ENCODE results near the gene TBKBP1.
A peak's percentile ranks its signal among the peaks of the same experiment; 100 is the strongest.
"Not testable (repeated sequence)": the region's sequence is repeated elsewhere in the genome, so short reads cannot be mapped to it uniquely, and the experiment has no call there.

TBKBP1 gene

DNA sequence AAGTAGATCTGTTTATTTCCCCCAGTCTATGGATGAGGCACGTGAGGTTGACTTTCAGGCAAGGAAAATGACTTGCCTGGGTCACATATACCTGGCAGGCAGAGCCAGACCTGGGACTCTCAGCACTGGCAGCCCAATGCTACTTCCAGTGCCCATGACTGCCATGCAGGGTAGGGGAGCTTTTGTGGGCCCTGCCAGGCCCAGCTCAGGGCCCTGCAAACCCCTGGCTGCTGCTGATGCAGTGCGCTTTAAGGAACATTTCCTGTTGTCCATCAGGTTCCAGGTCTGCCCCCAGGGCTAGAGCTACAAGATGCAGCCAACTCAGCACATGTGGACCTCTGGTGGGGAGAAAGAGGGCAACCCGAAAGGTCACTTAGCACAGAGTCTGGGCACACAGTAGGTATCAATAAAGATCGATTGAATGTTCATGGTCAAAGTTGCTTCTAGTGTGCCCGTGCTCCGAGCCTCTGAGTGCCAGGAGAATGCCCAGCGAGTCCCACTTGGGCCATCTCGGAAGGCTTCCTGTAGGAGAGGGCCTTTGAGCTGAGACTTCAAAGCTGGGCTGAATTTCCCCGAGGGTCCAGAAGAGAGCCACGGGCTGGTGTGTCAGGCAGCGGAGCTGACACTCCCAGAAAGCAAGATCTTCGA lies 38.6 kb downstream of the TBKBP1 start:
- no peak for DNase-seq (ENCODE audit: low read depth in 2 of 2)

DNA sequence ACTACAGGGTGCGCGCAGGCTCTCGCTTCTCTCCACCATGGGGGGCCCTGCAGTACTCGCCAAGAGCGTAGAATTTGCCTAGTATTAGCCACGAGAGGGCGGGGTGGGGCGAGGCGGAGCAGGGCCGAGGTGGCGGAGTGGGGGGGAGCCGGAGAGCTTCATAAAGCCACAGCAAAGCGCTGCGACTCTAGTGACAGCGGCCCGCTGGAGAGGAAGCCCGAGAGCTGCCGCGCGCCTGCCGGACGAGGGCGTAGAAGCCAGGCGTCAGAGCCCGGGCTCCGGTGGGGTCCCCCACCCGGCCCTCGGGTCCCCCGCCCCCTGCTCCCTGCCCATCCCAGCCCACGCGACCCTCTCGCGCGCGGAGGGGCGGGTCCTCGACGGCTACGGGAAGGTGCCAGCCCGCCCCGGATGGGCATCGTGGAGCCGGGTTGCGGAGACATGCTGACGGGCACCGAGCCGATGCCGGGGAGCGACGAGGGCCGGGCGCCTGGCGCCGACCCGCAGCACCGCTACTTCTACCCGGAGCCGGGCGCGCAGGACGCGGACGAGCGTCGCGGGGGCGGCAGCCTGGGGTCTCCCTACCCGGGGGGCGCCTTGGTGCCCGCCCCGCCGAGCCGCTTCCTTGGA lies 39.2 kb downstream of the TBKBP1 start, which contains the start of gene TBX21:
TSS of gene TBX21 (plus strand) at position 190 of the 627 bp plus-strand sequence. CDS start at position 409, 219 bp downstream.
- DNase-seq (ENCODE audit: low read depth in 2 of 2): peak; percentile 89 to 90

DNA sequence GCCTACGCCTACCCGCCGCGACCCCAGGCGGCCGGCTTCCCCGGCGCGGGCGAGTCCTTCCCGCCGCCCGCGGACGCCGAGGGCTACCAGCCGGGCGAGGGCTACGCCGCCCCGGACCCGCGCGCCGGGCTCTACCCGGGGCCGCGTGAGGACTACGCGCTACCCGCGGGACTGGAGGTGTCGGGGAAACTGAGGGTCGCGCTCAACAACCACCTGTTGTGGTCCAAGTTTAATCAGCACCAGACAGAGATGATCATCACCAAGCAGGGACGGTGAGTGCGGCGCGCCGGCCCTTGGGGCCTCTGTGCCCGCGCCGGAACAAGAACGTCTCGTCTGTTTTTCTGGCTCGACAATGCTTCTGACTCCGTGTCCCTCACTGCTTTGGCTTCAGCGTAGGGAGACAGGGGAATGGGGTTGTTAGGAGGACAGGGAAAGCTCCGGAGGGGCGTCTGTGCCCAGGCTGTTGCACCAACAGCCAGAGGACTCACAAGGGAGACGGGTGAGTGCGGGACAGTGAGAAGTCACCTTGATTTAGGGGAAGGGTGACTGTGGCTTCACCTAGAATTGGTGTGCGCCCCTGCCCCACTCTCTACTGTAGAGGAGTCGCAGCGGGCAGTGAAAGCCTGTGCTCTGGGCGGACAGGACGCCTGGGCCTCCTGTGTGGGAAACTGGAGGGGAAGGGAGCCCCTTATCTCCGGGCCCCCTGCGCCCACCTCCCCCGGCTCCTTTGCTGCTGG lies 39.9 kb downstream of the TBKBP1 start:
- no peak for DNase-seq (ENCODE audit: low read depth in 2 of 2)

DNA sequence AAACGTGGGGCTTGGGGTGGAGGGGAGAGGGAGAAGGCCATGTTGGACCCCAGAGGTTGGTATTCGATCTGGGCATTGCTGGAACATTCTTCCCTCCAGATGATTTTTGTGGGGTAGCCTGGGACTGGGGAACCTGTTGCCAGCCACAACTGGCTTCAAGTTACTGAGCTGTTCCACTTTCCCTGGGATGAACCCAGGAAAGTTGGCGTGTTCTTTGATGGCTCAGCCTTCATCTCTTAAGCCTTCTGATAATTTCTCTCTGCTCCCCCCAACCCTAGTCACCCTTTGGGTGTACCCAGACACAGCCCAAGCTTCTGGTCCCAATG lies 41.1 kb downstream of the TBKBP1 start:
- DNase-seq (ENCODE audit: low read depth in 2 of 2): no peak

DNA sequence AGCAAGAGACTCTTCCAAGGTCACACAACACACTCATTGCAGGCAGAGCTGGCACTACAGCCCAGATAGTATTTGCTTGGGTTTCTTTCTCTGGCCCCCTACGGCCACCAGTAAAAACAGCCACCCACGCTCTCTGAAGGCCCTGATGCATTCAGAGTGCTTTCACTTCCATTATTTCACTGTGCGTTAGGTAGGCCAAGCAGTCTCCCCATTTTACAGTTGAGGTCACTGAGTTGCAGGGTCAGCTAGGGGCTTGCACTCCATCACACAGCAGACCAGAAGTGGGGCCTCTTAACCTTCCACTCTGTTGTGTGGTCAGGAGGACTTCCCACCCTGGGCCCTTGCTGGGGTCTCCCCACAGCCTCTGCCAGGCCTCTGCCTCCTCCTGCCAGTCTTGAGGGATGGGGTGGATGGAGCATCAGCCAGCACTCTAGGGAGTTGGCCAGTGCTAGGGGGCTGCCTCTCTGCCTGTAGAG lies 41.6 kb downstream of the TBKBP1 start:
- DNase-seq (ENCODE audit: low read depth in 2 of 2): no peak

DNA sequence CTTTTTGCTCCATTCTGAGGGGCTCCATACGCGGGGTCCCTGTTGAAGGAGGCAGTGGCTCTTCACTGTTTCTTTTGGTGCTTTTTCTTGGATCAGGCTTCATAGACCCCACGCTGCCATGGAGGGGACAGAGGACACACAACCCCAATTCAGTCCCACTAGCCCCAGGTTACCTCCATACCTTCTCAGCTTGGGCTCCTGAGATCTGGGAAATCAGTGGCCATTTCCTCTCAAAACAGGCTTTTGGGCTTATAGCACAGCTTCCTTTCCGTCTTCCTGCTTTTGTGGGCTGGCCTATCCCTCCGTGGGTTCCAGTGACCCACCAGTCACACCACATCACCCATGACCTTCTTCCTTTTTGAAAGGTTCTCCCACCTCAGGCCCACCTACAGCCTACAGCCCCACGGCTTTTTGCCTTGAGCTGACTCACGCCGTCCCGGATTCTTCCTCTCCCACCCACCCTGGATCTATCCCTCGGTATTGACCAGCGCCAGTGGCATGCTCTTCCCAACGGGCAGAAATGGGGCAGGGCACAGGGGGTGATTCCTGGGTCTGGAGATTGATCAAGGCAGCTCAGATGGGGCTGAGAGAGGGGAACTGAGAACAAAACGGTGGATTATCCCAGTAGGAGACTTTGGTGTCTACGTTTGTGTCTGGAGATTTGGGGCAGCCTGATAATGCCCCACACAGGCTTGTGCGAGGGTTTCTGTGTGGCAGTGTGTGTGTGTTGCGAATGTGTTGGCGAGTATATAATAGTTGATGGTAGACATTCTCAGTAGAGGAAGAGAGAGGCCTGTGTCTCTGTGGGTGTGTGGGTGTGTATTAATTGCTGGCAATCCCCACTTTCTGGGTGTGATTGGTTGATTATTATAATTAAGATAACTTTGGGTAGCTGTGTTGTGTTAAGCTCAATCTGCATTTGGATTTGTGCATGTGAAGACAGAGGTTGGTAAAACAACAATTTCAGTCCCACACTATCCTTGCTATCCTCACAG lies 42.8 kb downstream of the TBKBP1 start:
- DNase-seq (ENCODE audit: low read depth in 2 of 2): no peak

DNA sequence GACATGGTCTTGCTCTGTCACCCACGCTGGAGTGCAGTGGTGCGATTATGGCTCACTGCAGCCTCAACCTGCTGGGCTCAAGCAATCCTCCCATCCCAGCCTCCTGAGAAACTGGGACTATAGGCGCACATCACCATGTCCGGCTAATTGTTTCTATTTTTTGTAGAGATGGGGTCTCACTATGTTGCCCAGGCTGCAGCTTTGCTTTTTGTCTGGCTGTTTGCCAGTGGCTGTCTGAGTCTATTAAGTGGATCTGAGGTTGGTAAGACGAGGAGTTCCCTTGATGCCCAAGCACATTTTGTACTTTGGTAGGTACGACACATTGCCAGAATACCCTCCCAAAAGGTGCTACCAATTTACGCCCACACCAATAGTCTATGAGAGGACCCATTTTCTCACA lies 44.2 kb downstream of the TBKBP1 start:
- DNase-seq (ENCODE audit: low read depth in 2 of 2): no peak

DNA sequence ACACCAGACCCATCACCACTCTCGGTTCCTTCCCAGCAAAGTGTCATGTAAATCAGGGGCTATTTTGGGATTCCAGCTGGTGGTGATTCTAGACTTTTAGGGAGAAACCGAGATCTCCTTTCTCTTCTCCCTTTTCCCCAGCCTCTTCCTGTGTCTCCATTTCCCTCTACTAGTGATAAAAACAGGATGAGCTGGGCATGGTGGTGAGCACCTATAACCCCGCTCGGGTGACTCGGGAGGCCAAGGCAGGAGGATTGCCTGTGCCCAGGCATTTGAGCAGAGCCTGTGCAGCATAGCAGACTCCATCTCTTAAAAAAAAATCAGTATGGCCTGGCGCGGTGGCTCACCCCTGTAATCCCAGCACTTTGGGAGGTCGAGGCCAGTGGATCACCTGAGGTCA lies 45.2 kb downstream of the TBKBP1 start:
- no peak for DNase-seq (ENCODE audit: low read depth in 2 of 2)

DNA sequence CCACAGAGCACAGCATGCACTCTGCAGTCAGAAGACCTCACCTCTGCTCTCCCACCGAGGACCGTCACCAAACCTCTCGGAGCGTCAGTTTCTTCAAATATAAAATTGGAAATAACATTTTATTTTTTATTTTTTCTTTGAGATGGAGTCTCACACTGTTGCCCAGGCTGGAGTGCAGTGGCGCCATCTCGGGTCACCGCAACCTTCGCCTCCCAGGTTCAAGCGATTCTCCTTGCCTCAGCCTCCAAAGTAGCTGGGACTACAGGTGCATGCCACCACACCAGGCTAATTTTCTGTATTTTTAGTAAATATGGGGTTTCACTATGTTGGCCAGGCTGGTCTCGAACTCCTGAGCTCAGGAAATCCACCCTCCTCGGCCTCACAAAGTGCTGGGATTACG lies 46.0 kb downstream of the TBKBP1 start:
- not testable (repeated sequence) for DNase-seq (ENCODE audit: low read depth in 2 of 2)

DNA sequence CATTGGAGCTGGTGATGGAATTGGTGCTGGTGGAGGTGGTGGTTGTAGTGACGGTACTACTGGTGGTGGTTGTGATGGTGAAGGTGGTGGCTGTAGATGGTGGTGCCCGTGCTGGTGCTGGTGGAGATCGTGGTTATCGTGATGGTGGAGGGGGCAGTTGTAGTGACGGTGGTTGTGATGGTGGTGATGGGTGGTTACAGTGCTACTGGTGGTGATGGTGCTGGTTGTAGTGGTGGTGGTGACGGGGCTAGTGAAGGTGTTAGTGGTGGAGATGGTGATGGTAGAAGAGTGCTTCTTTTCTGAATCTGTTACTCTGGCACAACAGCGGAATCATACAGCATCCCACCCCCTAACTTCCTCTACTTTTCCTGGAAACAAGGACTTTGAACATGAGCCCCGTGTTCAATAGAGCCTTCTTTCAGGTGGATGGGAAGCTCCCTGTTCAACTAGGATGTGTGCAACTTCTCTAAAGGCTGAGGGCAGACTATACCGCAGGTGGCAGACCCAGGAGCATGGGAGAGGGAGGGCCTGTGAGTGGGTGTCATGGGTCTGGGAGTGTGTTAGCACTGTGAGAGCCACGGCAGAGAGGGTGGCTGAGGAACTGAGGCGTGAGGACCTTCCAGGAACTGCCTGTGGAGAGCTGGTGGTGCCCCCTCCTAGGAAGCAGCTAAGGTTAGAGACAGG lies 47.3 kb downstream of the TBKBP1 start:
- DNase-seq (ENCODE audit: low read depth in 2 of 2): no peak

DNA sequence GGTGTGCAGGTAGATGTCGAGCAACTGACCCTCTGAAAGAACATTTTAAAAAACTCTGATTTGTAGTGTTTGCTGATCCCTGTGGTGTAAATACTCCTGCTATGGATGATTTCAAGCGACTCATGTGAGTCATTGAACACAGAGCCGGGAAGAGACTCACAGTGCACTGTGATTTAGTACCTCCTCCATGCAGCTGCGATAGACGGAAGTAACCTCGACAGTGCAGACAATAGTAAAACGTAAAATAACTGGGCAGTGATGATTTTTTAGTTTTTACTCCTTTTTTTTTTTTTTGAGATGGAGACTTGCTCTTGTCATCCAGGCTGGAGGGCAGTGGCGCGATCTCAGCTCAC lies 47.8 kb downstream of the TBKBP1 start:
- no peak for DNase-seq (ENCODE audit: low read depth in 2 of 2)

DNA sequence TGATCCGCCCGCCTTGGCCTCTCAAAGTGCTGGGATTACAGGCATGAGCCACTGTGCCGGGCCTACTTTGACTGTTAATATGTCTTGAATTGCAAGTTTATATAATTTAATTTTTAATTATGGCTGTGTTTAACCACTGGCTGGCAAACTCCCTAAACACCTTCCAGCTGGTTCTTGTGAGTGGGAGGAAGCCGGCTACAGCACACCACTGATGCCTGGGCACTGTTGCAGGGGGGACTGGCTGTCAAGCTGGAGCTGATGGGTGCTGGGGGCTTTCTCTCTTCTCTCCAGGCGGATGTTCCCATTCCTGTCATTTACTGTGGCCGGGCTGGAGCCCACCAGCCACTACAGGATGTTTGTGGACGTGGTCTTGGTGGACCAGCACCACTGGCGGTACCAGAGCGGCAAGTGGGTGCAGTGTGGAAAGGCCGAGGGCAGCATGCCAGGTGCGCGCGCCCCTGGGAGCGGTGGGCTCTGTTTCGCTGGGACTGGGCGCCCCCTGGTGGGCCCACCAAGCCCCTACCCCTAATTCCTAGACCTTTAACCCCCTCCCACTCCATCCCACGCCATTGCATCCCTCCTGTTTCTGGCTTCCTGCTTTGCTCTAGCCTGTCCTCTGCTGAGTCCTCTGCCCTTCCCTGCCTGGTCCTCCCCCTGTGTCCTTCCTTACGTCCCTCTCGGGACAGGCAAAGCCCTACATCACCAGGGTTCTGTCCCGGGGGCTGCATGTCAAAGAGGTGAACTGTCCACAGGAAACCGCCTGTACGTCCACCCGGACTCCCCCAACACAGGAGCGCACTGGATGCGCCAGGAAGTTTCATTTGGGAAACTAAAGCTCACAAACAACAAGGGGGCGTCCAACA lies 48.6 kb downstream of the TBKBP1 start:
- no peak for DNase-seq (ENCODE audit: low read depth in 2 of 2)

DNA sequence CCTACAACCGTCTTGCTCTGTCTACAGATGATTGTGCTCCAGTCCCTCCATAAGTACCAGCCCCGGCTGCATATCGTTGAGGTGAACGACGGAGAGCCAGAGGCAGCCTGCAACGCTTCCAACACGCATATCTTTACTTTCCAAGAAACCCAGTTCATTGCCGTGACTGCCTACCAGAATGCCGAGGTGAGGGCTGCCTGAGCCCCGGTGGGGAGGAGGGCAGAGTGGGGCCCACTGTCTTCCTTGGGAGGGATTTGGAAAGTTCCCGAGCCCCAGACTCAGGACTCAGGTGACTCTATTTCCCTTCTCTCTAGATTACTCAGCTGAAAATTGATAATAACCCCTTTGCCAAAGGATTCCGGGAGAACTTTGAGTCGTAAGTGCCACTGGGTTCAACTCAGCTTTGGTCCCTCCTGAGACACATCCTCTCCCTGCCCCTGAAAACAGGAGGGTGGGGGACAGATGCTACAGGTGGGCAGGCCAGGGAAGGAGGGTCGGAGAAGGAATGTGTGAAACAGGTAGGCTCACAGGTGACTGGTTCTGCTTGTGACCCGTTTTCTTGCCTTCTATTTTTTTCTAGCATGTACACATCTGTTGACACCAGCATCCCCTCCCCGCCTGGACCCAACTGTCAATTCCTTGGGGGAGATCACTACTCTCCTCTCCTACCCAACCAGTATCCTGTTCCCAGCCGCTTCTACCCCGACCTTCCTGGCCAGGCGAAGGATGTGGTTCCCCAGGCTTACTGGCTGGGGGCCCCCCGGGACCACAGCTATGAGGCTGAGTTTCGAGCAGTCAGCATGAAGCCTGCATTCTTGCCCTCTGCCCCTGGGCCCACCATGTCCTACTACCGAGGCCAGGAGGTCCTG lies 50.4 kb downstream of the TBKBP1 start:
- DNase-seq (ENCODE audit: low read depth in 2 of 2): no peak

DNA sequence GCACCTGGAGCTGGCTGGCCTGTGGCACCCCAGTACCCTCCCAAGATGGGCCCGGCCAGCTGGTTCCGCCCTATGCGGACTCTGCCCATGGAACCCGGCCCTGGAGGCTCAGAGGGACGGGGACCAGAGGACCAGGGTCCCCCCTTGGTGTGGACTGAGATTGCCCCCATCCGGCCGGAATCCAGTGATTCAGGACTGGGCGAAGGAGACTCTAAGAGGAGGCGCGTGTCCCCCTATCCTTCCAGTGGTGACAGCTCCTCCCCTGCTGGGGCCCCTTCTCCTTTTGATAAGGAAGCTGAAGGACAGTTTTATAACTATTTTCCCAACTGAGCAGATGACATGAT lies 51.0 kb downstream of the TBKBP1 start:
- DNase-seq (ENCODE audit: low read depth in 2 of 2): no peak

DNA sequence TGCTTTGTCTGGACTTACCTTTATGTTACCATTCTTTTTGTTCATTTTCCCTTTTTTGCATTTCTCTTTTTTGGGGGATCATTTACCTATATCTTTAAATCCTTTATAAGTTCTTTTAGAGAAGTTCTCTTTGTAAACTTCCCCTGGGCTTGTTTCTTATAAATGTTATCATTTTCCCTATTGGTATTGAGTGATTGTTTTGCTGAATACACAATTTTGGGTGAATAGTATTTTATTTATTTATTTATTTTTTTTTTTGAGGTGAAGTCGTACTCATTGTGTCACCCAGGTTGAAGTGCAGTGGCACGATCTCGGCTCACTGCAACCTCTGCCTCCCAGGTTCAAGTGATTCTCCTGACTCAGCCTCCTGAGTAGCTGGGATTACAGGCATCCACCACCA lies 57.5 kb downstream of the TBKBP1 start:
- no peak for DNase-seq (ENCODE audit: low read depth in 2 of 2)

DNA sequence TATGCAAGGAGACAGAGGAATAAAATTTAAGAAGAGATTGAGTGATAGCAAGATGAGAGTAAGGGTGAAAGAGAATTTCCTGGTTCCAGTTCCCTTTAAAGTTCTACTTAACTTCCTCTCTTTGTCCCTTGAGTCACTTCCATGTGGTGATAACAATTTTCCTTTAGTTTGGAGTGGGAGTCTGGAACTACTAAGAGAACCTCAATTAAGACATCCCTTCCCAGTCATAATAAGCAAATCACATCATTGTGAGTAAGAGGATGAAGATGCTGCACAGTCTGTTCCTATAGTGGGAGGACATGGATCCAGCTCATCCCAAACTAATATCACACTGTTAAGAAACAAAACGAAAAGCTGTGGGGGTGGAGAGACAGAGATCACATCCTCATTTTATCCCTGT lies 63.4 kb downstream of the TBKBP1 start:
- no peak for DNase-seq (ENCODE audit: low read depth in 2 of 2)

DNA sequence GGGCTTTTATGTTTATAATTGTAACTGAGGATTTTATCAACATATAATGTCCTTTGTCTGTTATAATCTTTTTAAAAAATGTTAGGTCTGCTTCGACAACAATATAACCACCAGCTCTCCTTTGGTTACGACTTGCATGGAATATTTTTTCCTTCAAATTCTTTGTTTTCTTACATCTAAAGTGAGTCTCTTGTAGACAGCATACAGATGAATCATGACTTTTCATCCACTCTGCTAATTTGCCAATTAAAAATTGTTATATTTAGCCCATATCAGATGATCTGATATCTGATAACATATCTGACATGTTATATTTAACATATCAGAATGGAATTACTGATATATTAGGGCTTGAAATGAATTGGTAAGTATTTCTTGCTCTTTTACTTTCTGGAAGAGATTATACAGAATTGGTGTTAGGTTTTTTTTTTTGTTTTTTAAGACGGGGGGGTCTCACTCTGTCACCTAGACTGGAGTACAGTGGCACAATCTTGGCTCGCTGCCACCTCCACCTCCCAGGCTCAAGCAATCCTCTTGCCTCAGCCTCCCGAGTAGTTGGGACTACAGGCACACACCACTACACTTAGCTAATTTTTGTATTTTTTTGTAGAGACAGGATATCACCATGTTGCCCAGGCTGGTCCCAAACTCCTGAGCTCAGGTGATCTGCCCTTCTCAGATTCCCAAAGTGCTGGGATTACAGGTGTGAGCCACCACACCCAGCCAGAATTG lies 66.6 kb downstream of the TBKBP1 start:
- no peak for DNase-seq (ENCODE audit: low read depth in 2 of 2)

Data from stimulated activated CD4-positive, alpha-beta T cell treated with anti-CD3 and anti-CD28 coated beads, Interleukin-4, amount 100 ng/mL, for 48 hours (primary cell).